22Rv1 (cell line): ENCODE results near the gene ZNF225.

Experiments
- CTCF ChIP-seq: fragments of 450-650 bp; IDR thresholded peaks from 2 replicates; pipeline ENCODE4 v1.5.1; 2017; ENCODE audit warnings: mild to moderate bottlenecking
- ZFX ChIP-seq: fragments of 450-650 bp; IDR thresholded peaks from 2 replicates; pipeline ENCODE4 v1.6.1; 2017; ENCODE audit warnings: antibody characterized with exemption, borderline replicate concordance

GRCh38 chr19:44151491-44151890, 38.3 kb downstream of the ZNF225 start:
- TF ChIP-seq CTCF (no peak), ZFX (no peak)
